Stimulated activated CD8-positive, alpha-beta memory T cell treated with anti-CD3 and anti-CD28 coated beads, Interleukin-12 subunit alpha, Interleukin-12 subunit beta, amount 100 ng/mL, for 24 hours (primary cell): ENCODE data around the gene EVA1A.

Source experiments
- DNase-seq: peaks from one replicate; pipeline ENCODE4 v3.0.0-alpha.2; 2020; ENCODE audit errors: extremely low read depth

Gene EVA1A

GRCh38 chr2:75541430-75541829 lies 19.3 kb downstream of the EVA1A start:
- DNase-seq, result no peak

GRCh38 chr2:75540994-75541393 lies 19.7 kb downstream of the EVA1A start:
- no peak for DNase-seq

DNA sequence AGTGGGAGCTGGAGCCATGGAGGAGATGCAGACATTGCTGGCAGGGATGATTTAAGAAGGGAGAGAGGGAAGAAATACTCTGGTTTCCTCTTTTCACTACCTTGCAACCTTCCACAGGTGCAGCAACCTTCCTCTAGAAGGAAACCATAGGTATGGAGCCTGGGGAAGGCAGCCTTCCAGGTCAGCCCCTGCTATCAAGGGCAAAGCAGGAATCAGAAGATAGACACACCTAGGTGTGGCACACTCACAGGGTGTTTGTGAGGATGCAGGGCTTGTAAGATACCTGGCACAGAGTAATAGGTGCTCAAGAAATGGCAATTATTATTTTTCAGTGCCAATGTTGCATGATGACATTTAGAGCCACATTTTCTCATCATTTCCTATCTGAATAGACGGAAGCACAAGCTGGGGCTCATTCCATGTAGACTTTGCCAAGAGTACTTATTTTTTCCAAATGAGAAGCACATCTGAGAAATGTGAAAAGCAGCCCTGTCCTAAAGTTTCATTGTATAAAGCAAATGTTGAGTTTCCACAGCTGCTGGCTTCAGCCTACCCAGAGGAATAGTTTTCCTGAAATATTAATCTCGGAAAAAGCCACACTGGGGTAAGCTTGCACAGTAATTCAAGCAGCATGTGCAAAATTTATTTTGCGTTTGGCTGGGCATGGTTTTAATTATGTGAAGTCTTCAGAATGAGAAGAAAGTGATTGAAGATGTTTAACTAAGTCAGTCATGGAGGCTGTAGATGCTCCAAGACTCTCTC lies 20.6 kb downstream of the EVA1A start:
- DNase-seq, result no peak

DNA sequence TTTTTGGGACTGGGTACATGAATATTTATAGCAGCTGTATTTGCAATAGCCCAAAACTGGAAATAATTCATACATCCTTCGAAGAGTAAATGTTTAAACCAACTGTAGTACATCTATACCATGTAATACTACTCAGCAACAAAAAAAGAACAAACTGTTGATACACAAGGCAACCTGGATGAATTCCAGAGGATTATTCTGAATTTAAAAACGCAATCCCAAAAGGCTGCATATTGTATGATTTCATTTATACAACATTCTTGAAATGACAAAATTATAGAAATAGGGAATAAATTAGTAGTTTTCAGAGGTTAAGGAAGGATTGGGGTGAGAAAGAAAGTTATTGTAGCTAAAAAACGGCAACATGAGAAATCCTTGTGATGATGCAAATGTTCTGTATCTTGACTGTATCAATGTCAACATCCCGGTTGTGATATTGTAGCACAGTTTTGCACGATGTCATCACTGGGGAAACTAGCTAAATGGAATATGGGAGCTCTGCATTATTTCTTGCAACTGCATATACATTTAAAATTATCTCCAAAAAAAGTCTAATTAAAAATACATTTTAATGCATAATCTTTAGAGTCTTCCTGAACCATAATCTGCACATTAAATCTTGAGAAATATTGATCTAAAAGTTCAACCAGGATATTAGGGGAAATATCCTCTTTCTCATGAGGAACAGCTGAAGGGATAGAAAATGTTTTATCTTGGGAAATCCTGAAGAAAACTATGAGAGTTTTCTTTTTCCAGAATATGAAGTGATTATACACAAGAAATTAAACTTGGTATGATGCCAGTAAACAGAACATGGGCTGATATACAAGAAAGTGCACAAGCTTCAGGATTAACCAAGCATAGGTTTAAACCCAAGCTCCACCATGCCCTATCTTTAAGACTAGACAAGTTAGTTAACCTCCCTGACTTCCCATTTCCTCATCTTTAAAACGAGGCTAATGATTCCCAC lies 21.9 kb downstream of the EVA1A start:
- DNase-seq, result no peak

- DNase-seq, result no peak
Measured at GRCh38 chr2:75537658-75538057, 23.1 kb downstream of the EVA1A start.

- no peak for DNase-seq
Measured at GRCh38 chr2:75533135-75533534, 27.6 kb downstream of the EVA1A start.

GRCh38 chr2:75532488-75532887 lies 28.3 kb downstream of the EVA1A start:
- no peak for DNase-seq

DNA sequence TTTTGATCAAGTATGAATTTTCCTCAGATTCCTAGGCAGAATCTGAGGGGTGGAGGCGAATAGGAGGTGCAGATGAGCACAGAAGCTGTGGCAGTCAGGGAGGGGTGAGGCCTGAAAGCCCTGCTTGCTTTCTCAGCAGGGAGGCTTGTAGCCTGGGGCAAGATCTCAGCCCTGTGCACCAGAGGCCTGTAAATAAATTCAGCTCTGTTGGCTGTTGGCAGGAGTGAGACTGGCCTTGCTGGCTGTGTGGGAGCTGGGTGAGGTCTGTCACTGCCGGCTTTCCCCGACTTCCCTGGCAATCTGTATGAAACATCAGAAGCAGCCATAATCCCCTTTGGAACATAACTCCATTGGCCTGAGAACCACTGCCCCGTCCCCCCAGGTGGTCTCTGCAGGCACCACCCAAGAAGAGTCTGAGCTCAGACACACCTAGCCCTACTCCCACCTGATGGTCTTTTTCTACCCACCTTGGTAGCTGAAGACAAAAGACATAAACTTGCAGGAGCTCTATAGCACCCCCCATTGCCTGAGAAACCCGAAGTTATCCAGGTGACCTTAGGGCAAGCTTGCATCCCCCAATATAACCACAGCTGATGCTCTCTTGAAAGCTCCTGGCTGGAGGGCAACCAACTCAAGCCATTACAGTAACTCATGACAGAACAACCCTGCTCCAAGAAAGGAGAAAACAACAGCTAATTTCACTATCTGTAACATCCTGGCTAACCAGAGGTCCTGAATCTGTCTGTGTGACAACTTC lies 32.3 kb downstream of the EVA1A start:
- no peak for DNase-seq

GRCh38 chr2:75527676-75528075 lies 33.1 kb downstream of the EVA1A start:
- DNase-seq, result no peak

DNA sequence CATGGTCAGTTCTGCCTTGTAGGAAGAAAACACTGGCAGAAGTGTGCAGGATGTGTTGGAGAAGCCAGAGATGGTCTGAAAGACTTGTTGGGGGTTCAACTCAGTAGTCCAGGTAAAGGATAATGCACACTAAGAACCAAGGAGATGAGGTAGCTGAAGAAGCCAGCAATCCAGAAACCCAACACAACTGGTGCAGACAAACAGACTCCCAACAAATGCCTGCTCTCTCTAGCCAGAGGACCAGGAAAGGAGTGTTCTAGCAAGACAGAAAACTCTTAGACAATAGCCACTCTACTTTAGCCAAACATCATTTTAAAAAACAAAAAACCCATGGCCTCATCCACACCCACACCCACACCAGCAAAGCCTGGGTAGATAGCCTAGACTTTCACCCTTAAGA lies 33.9 kb downstream of the EVA1A start:
- DNase-seq, result no peak

DNA sequence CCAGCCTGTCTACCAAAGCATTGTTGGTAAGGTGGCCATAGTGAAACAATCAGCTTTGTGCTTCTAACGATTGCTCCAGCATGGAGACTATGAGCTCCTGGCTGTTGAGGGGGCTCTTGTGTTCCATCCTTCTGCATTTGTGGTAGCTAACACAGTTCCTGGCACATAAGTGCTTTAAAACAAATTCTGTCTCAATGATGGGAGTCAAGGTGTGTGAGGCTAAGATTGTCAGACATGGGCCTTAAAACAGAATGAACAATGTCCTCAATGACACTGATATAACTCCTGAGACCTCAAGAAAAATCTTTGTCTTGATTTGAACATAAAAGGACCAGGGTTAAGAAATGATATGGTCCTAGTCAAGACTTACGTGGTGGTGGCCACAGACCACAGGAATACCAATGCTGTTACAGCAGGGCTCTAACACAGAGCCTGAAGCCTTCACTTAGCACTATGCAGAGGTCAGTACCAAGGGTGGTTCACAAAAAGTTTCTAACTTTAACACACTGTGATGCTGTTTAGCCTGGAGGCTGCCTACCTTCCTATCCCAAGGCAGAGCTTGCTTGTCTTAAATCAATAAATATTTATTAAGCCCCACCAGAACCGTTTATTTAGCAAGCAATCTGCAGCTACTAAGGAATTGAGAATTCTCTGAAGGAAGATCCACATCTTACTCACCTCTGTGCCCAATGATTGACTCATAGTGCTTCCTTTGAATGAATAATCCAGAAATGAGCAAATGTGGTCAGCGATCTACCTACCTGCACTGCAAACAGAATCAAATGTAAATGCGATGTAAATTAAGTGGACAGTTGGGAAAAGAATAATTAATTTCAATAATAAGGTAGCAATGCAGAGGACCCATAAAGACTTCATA lies 35.1 kb downstream of the EVA1A start:
- DNase-seq, result no peak

DNA sequence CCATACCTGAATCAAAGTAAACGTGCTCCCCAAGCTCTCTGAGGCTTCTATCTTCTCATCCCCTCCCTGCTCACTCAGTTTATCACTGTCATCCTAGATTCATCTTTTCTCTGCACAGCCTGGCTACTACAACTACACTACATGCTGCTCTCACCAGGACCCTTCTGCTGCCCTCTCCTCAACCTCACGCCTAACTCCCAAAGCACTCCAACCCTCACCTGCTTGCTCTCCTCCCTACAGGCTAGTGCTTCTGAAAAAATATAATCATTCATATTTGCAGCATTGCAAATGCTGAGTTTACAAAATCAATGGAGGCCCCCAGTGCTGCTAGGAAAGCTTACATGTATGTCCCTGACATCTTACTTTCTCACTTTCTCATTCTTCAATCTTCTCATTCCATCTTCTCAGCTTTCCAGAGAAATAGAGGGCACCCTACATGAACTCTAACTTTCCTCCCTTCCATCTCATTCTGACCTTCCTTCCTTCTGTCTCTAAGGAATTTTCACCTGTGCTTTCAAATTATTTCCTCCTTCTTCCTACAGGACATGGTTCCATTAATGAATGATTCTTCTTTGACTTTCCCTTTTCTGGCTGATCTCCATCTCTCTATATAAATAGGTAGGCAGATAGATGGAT lies 36.3 kb downstream of the EVA1A start:
- DNase-seq, result no peak

DNA sequence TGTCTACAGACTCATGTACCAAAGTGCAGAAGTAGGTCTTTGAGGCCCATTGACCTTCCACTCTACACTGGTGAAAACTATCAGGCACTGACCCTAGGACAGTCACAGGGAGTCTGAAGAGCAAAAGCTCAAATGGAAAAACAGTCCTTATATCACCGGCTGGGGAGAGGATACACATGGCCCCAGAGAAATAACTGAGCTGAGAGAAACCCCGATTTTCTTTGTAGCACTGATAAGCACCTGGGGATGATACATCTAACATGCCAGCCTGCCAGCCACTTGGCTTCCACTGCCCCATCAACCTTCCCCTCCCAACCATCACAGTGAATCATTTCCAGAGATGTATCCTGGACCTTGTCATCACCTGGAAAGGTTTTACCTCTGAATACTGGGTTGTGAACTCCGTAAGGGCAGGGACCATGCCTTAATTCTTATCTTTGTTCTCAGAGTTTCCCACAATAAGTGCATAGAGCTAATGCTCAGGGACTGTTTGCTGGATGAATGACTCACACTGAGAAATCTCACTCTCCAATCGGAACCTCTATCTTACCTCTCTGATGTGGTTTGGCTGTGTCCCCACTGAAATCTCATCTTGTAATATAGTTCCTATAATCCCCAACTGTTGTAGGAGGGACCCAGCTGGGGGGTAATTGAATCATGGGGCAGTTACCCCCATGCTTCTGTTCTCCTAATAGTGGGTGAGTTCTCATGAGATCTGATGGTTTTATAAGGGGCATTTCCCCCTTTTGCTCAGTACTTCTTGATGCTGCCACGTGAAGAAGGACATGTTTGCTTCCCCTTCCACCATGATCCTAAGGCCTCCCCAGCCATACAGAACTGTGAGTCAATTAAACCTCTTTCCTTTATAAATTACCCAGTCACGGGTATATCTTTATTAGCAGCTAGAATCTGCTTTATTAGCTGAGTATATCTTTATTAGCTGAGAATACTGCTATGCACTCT lies 37.1 kb downstream of the EVA1A start:
- DNase-seq, result no peak

DNA sequence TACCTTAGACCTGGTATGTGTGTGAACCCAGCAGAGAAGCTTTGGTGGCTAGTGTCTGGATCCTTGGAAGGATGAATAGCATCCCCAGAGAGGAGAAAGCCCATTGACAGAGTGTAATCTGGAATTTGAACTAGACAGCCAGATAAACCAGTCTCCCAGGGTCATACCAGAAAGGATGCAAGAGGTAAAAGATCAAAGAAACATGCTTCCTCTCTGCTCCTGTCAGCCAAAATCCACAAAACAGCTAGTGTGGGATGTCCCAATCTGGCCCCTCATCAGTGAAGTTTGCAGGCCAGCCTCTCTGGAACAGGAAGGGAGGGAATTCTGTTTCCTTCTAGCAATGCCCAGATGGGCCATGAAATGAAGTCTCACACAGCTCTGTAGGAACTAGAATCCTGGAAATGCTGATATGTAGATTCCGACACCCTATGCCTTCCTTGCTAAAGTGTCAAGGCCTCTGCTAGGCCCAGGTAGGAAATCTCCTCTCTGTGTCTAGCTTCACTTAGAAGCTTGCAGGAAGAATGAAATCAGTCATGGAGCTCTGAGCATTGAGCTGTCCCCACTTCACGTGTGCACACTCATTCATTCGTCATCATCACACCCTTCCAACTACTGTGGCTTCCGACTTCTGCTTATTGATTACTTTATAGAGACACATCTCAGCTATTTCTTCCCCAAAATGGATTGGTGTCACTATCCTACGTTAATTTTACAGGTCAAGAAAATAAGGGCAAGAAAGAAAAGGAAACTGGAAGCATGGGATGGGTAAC lies 38.0 kb downstream of the EVA1A start:
- DNase-seq, result no peak

DNA sequence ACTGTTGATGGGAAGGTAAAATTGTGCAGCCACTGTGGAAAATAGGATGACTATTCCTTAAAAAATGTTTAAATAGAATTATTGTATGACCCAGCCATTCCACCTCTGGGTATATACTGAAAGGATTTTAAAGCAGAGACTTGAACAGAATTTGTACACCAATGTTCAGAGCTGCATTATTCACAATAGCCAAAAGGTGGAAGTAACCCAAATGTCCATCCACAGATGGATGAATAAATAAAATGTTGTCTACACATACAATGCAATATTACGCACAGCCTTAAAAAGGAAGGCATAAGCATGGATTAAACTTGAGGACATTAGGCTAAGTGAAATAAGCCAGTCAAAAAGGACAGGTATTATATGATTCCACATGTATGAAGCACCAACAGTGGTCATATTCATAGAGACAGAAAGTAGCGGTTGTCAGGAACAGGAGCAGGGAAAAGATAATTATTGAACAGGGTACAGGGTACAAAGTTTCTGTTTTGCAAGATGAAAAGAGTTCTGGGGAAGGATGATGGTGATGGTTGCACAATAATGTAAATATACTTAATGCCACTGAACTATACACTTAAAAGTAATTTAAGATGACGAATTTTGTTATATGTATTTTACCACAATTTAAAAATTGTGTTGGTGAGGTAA lies 39.4 kb downstream of the EVA1A start:
- DNase-seq, result no peak

- no peak for DNase-seq
Measured at GRCh38 chr2:75519843-75520242, 40.9 kb downstream of the EVA1A start.

DNA sequence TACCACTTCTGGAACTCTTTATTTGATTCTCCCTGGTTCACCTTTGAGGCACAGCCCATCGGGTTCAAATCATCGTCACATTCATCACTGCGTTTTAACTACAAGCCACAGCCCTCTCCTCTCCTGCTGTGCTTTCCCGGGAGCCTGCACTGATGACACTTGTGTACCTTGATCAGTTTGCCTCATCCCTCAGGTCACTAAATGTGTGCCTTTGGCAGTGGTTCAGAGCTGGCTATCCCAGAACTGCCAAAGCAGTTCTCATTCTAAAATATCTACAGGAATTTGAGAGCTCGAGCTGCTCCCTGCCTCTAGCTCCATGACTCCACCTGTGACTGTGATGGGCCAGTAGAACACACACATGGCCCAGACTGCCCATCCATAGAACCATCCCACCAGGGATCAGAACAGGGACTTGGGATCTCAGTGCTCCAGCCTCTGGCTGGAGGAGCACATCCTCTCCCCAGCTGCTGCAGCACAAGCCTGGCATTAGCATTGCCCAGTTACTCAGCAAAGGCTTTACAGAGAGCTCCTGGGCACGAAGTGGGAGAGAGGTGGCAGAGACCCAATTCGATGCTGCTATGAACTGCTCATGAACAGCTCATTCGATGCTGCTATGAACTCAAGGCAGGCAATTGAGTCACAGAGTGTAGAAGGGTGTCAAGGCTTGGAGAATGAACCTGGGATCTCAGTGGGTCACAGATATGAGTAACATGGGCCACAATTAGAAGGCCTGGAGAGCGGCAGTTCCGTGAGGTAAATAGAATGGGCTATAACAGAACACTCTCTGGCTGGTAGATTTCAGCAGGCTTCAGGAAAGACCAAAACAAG lies 41.9 kb downstream of the EVA1A start:
- DNase-seq, result no peak
